ENCODE data around the gene TMEM248. TPM values are rescaled to one million over a fixed set of nuclear protein-coding genes. Genes with fewer than 3 reads are reported as not detected.

Gene TMEM248
- total RNA-seq (2022; extraction: Qiagen RNA extraction; ENCODE audit: low read depth) = 77.6 to 92.1 TPM (median 84.1 TPM) in 5 replicates

GRCh38 chr7:66920769-66921395 is at the start of gene TMEM248:
TSS of gene TMEM248 (plus strand) at chr7:66921225. CDS start at chr7:66941866, 20,641 bp downstream.

GRCh38 chr7:66995050-66995776 is 74.2 kb downstream of the TMEM248 start, which contains the start of gene SBDS:
TSS of gene SBDS (minus strand) at chr7:66995586. CDS start at chr7:66995417, 169 bp downstream.

GRCh38 chr7:66996444-66997191 is 75.6 kb downstream of the TMEM248 start, which contains the start of gene TYW1:
TSS of gene TYW1 (plus strand) at chr7:66996833. CDS start at chr7:66996979, 146 bp downstream.

Other genes with a start within 250 kb of the TMEM248 start
- 23.9 to 26.8 TPM (median 25.3 TPM) in 5 replicates for gene RABGEF1, start 180.5 kb upstream of the TMEM248 start, total RNA-seq (2022; extraction: Qiagen RNA extraction; ENCODE audit: low read depth)
- 102 to 118 TPM (median 112 TPM) in 5 replicates for gene SBDS, start 74.4 kb downstream of the TMEM248 start, total RNA-seq (2022; extraction: Qiagen RNA extraction; ENCODE audit: low read depth)
- gene TYW1, start 75.6 kb downstream of the TMEM248 start, total RNA-seq (2022; extraction: Qiagen RNA extraction; ENCODE audit: low read depth) = 14.2 to 15.7 TPM (median 14.6 TPM) in 5 replicates